Neutrophil (primary cell): ENCODE results near the gene MT2A.

Experiments used
- H3K27ac ChIP-seq: fragments of 200-600 bp; sonication (generic); 2 replicates; pipeline ENCODE4 v1.5.1; 2016; ENCODE audit warnings: mild to moderate bottlenecking, moderate library complexity
- H3K27me3 ChIP-seq: fragments of 200-600 bp; sonication (generic); 2 replicates; pipeline ENCODE4 v1.6.0; 2016; ENCODE audit warnings: mild to moderate bottlenecking
- H3K36me3 ChIP-seq: fragments of 200-600 bp; sonication (generic); 2 replicates; pipeline ENCODE4 v1.5.1; 2017
- H3K4me1 ChIP-seq, 2 experiments: fragments of 200-600 bp in 1 of 2; sonication (generic) in 1 of 2; 1 replicate in 1 of 2; 2 replicates in 1 of 2; pipeline versions ENCODE4 v1.5.1 to v1.6.1; 2013 to 2016; ENCODE audit warnings: low read depth in 1 of 2, low read length in 1 of 2, mild to moderate bottlenecking in 1 of 2, moderate library complexity in 1 of 2; ENCODE audit not compliant: control insufficient read depth in 1 of 2, insufficient read depth in 1 of 2
- H3K4me3 ChIP-seq, 2 experiments: fragments of 200-600 bp in 1 of 2; sonication (generic) in 1 of 2; 1 replicate in 1 of 2; 2 replicates in 1 of 2; pipeline ENCODE4 v1.5.1; 2013 to 2016; ENCODE audit warnings: low read depth in 1 of 2, low read length in 1 of 2, mild to moderate bottlenecking in 1 of 2, moderate library complexity in 1 of 2
- H3K9me3 ChIP-seq: fragments of 200-600 bp; sonication (generic); 2 replicates; pipeline ENCODE4 v1.5.1; 2016
- CTCF ChIP-seq: fragments of 200-600 bp; sonication (generic); IDR thresholded peaks from 2 replicates; pipeline ENCODE4 v1.5.1; 2016; ENCODE audit warnings: antibody characterized with exemption

Gene MT2A

GRCh38 chr16:56643833-56644232, 35.4 kb downstream of the MT2A start:
- Histone ChIP-seq H3K9me3 (no peaks in the 10 kb centered on the region), H3K27ac (no peak overlapping the region), H3K27me3 (peaks cover 100% of the 10 kb centered on the region), H3K4me3 (no peak overlapping the region), H3K36me3 (no peaks in the 10 kb centered on the region), H3K4me1 (no peaks in the 10 kb centered on the region)
- no peak for TF ChIP-seq CTCF

- H3K36me3 ChIP-seq, result no peaks in the 10 kb centered on the region
- no peaks in the 10 kb centered on the region for H3K4me1 ChIP-seq
- no peaks in the 10 kb centered on the region for H3K9me3 ChIP-seq
- no peak for TF ChIP-seq CTCF
- H3K27ac ChIP-seq, result no peak overlapping the region
- peaks cover 100% of the 10 kb centered on the region for H3K27me3 ChIP-seq
- H3K4me3 ChIP-seq, result no peak overlapping the region
Measured at GRCh38 chr16:56645311-56645710, 36.9 kb downstream of the MT2A start.

- Histone ChIP-seq H3K36me3 (no peaks in the 10 kb centered on the region), H3K4me3 (no peak overlapping the region), H3K27ac (no peak overlapping the region), H3K9me3 (no peaks in the 10 kb centered on the region), H3K4me1 (no peaks in the 10 kb centered on the region), H3K27me3 (peaks cover 100% of the 10 kb centered on the region)
- TF ChIP-seq CTCF, result no peak
Measured at GRCh38 chr16:56645838-56646237, 37.5 kb downstream of the MT2A start.

- H3K27me3 ChIP-seq, result peaks cover 100% of the 10 kb centered on the region
- no peaks in the 10 kb centered on the region for H3K9me3 ChIP-seq
- H3K27ac ChIP-seq, result no peak overlapping the region
- no peak for TF ChIP-seq CTCF
- no peaks in the 10 kb centered on the region for H3K4me1 ChIP-seq
- no peaks in the 10 kb centered on the region for H3K36me3 ChIP-seq
- H3K4me3 ChIP-seq, result no peak overlapping the region
Measured at GRCh38 chr16:56647641-56648431, 39.5 kb downstream of the MT2A start.

GRCh38 chr16:56649271-56649670, 40.9 kb downstream of the MT2A start:
- no peak for TF ChIP-seq CTCF
- Histone ChIP-seq H3K27me3 (peaks cover 98% of the 10 kb centered on the region), H3K9me3 (no peaks in the 10 kb centered on the region), H3K4me3 (no peak overlapping the region), H3K27ac (no peak overlapping the region), H3K36me3 (no peaks in the 10 kb centered on the region), H3K4me1 (no peaks in the 10 kb centered on the region)
